CD4-positive, alpha-beta T cell treated with Interleukin-1 beta for 1 hour (primary cell): ENCODE data around the gene FMNL3.

ENCODE experiments used
- DNase-seq, 2 donors: peaks; one replicate each; pipeline ENCODE4 v3.0.0-alpha.2; 2020 to 2022

The FMNL3 gene

GRCh38 chr12:49673446-49674317 is 33.5 kb downstream of the FMNL3 start:
- DNase-seq = no peak

GRCh38 chr12:49672301-49673217 is 34.6 kb downstream of the FMNL3 start:
- DNase-seq = no peak

- peak; percentile 80 to 84 for DNase-seq
These were observed 36.0 kb downstream of the FMNL3 start for GRCh38 chr12:49671031-49671765.

GRCh38 chr12:49669796-49670195 is 37.4 kb downstream of the FMNL3 start:
- no peak for DNase-seq

GRCh38 chr12:49667325-49668090 is 39.7 kb downstream of the FMNL3 start:
- no peak for DNase-seq

- no peak for DNase-seq
These were observed 41.0 kb downstream of the FMNL3 start for GRCh38 chr12:49666176-49666575.

- no peak for DNase-seq
These were observed 41.8 kb downstream of the FMNL3 start for GRCh38 chr12:49665384-49665783.

- no peak for DNase-seq
These were observed 42.5 kb downstream of the FMNL3 start for GRCh38 chr12:49664591-49665239.

- no peak for DNase-seq
These were observed 43.0 kb downstream of the FMNL3 start for GRCh38 chr12:49664167-49664566.

- DNase-seq = peak; percentile 85 to 90
These were observed 44.0 kb downstream of the FMNL3 start for GRCh38 chr12:49662998-49663843.

GRCh38 chr12:49661746-49662145 is 45.5 kb downstream of the FMNL3 start:
- DNase-seq = no peak

GRCh38 chr12:49661191-49661590 is 46.0 kb downstream of the FMNL3 start:
- peak in 1 of 2 donors; percentile 17 for DNase-seq

GRCh38 chr12:49659753-49660152 is 47.5 kb downstream of the FMNL3 start:
- DNase-seq = no peak

GRCh38 chr12:49658276-49658675 is 48.9 kb downstream of the FMNL3 start:
- DNase-seq = no peak

- DNase-seq = no peak
These were observed 51.5 kb downstream of the FMNL3 start for GRCh38 chr12:49655595-49656236.

- DNase-seq = no peak
These were observed 52.5 kb downstream of the FMNL3 start for GRCh38 chr12:49654715-49655114.

- no peak for DNase-seq
These were observed 54.2 kb downstream of the FMNL3 start for GRCh38 chr12:49652921-49653520.

- no peak for DNase-seq
These were observed 55.4 kb downstream of the FMNL3 start for GRCh38 chr12:49651855-49652254.

- no peak for DNase-seq
These were observed 57.3 kb downstream of the FMNL3 start for GRCh38 chr12:49649892-49650291.

- no peak for DNase-seq
These were observed 57.8 kb downstream of the FMNL3 start for GRCh38 chr12:49649445-49649844.
